ENCODE measurements around the gene ARHGAP42. TPM values are rescaled to one million over a fixed set of nuclear protein-coding genes. Genes with fewer than 3 reads are reported as not detected.
A peak's percentile ranks its signal among the peaks of the same experiment; 100 is the strongest.
"Not testable (repeated sequence)": the region's sequence is repeated elsewhere in the genome, so short reads cannot be mapped to it uniquely, and the experiment has no call there.

Gene ARHGAP42
- total RNA-seq, 1 experiment from 2014 or later, result 26.5 TPM

GRCh38 chr11:101011881-101012280, 324.8 kb downstream of the ARHGAP42 start:
- Histone ChIP-seq H3K27ac (peak overlapping the region; percentile 38), H3K9me3 (replicated peaks) (no peaks in the 10 kb centered on the region), H3K36me3 (no peaks in the 10 kb centered on the region), H3K4me1 (peaks cover 13% of the 10 kb centered on the region), H3K4me3 (no peak overlapping the region), H3K27me3 (no peaks in the 10 kb centered on the region)
- peak; percentile 37 to 58 for DNase-seq

- H3K9me3 ChIP-seq (replicated peaks), result not testable (repeated sequence)
These were observed 326.6 kb downstream of the ARHGAP42 start for GRCh38 chr11:101013702-101014101.

GRCh38 chr11:101014600-101015285, 327.7 kb downstream of the ARHGAP42 start:
- no peaks in the 10 kb centered on the region for H3K9me3 ChIP-seq (replicated peaks)
- no peaks in the 10 kb centered on the region for H3K27me3 ChIP-seq
- H3K4me3 ChIP-seq, result no peak overlapping the region
- H3K4me1 ChIP-seq, result peaks cover 13% of the 10 kb centered on the region
- no peak for DNase-seq
- H3K27ac ChIP-seq, result no peak overlapping the region
- no peaks in the 10 kb centered on the region for H3K36me3 ChIP-seq

More at GRCh38 chr11:101013702-101014101, 326.6 kb downstream of the ARHGAP42 start:
- H3K27ac ChIP-seq, H3K36me3 ChIP-seq, DNase-seq, H3K4me3 ChIP-seq, H3K27me3 ChIP-seq: not testable (repeated sequence)
- H3K4me1 ChIP-seq, result peaks cover 13% of the 10 kb centered on the region

GRCh38 chr11:101019870-101020269, 332.8 kb downstream of the ARHGAP42 start:
- no peaks in the 10 kb centered on the region for H3K27me3 ChIP-seq
- no peak for DNase-seq
- no peaks in the 10 kb centered on the region for H3K36me3 ChIP-seq
- H3K9me3 ChIP-seq (replicated peaks), result no peaks in the 10 kb centered on the region
- no peak overlapping the region for H3K27ac ChIP-seq
- no peaks in the 10 kb centered on the region for H3K4me1 ChIP-seq
- H3K4me3 ChIP-seq, result no peak overlapping the region

GRCh38 chr11:101022256-101022655, 335.2 kb downstream of the ARHGAP42 start:
- Histone ChIP-seq H3K4me3 (no peak overlapping the region), H3K4me1 (no peaks in the 10 kb centered on the region), H3K27ac (no peak overlapping the region), H3K36me3 (no peaks in the 10 kb centered on the region), H3K9me3 (replicated peaks) (no peaks in the 10 kb centered on the region), H3K27me3 (no peaks in the 10 kb centered on the region)
- DNase-seq, result no peak

- Histone ChIP-seq H3K9me3 (replicated peaks) (no peaks in the 10 kb centered on the region), H3K4me1 (no peaks in the 10 kb centered on the region), H3K27me3 (no peaks in the 10 kb centered on the region), H3K4me3 (no peak overlapping the region), H3K36me3 (no peaks in the 10 kb centered on the region), H3K27ac (no peak overlapping the region)
- no peak for DNase-seq
These were observed 341.6 kb downstream of the ARHGAP42 start for GRCh38 chr11:101028644-101029043.

- H3K27ac ChIP-seq, result no peak overlapping the region
- H3K36me3 ChIP-seq, result no peaks in the 10 kb centered on the region
- no peaks in the 10 kb centered on the region for H3K9me3 ChIP-seq (replicated peaks)
- no peak overlapping the region for H3K4me3 ChIP-seq
- no peaks in the 10 kb centered on the region for H3K27me3 ChIP-seq
- no peak for DNase-seq
- H3K4me1 ChIP-seq, result no peaks in the 10 kb centered on the region
These were observed 342.9 kb downstream of the ARHGAP42 start for GRCh38 chr11:101030015-101030414.

- no peaks in the 10 kb centered on the region for H3K4me1 ChIP-seq
- H3K9me3 ChIP-seq (replicated peaks), result no peaks in the 10 kb centered on the region
- no peak overlapping the region for H3K27ac ChIP-seq
- H3K36me3 ChIP-seq, result no peaks in the 10 kb centered on the region
- no peaks in the 10 kb centered on the region for H3K27me3 ChIP-seq
- no peak overlapping the region for H3K4me3 ChIP-seq
- DNase-seq, result no peak
These were observed 343.6 kb downstream of the ARHGAP42 start for GRCh38 chr11:101030692-101031091.

- no peak overlapping the region for H3K4me3 ChIP-seq
- H3K36me3 ChIP-seq, result no peaks in the 10 kb centered on the region
- no peaks in the 10 kb centered on the region for H3K4me1 ChIP-seq
- no peak overlapping the region for H3K27ac ChIP-seq
- DNase-seq, result no peak
- no peaks in the 10 kb centered on the region for H3K27me3 ChIP-seq
- no peaks in the 10 kb centered on the region for H3K9me3 ChIP-seq (replicated peaks)
These were observed 344.6 kb downstream of the ARHGAP42 start for GRCh38 chr11:101031713-101032112.

GRCh38 chr11:101032991-101033390, 345.9 kb downstream of the ARHGAP42 start:
- Histone ChIP-seq H3K4me3 (no peak overlapping the region), H3K36me3 (no peaks in the 10 kb centered on the region), H3K27me3 (no peaks in the 10 kb centered on the region), H3K27ac (no peak overlapping the region), H3K9me3 (replicated peaks) (no peaks in the 10 kb centered on the region), H3K4me1 (no peaks in the 10 kb centered on the region)
- DNase-seq, result no peak

- peak; percentile 11 to 20 for DNase-seq
- no peak overlapping the region for H3K4me3 ChIP-seq
- no peaks in the 10 kb centered on the region for H3K36me3 ChIP-seq
- H3K27ac ChIP-seq, result no peak overlapping the region
- no peaks in the 10 kb centered on the region for H3K27me3 ChIP-seq
- H3K9me3 ChIP-seq (replicated peaks), result no peaks in the 10 kb centered on the region
- H3K4me1 ChIP-seq, result no peaks in the 10 kb centered on the region
These were observed 347.0 kb downstream of the ARHGAP42 start for GRCh38 chr11:101034076-101034475.

- H3K27me3 ChIP-seq, result no peaks in the 10 kb centered on the region
- no peaks in the 10 kb centered on the region for H3K36me3 ChIP-seq
These were observed 348.8 kb downstream of the ARHGAP42 start for GRCh38 chr11:101035872-101036271.

More at GRCh38 chr11:101035872-101036271, 348.8 kb downstream of the ARHGAP42 start:
- Histone ChIP-seq H3K4me1 (no peaks in the 10 kb centered on the region), H3K27ac (no peak overlapping the region), H3K4me3 (no peak overlapping the region), H3K9me3 (replicated peaks) (no peaks in the 10 kb centered on the region)
- no peak for DNase-seq
